SK-N-SH treated with all-trans-retinoic acid at 6 μM for 48 hours (cell line): Measurements from ENCODE around the gene LINGO1.

ENCODE experiments used
- ATAC-seq: fragments of 200-7000 bp; cut with Tn5 transposase; 3 replicates; pipeline ENCODE4 v1.9.1; 2020; ENCODE audit warnings: mild to moderate bottlenecking, moderate library complexity
- ARNTL ChIP-seq: fragments of 450-650 bp; formaldehyde crosslinking; IDR thresholded peaks from 2 replicates; pipeline ENCODE4 v1.5.0; 2020; ENCODE audit warnings: low read depth, mild to moderate bottlenecking, moderate library complexity, borderline replicate concordance
- BACH2 ChIP-seq: fragments of 250-450 bp; sonication (Bioruptor Pico); IDR thresholded peaks from 2 replicates; pipeline ENCODE4 v1.9.0; 2021; ENCODE audit warnings: mild to moderate bottlenecking, borderline replicate concordance
- ESRRG ChIP-seq: fragments of 250-450 bp; sonication (Bioruptor Pico); IDR thresholded peaks from 2 replicates; pipeline ENCODE4 v1.6.1; 2021; ENCODE audit warnings: mild to moderate bottlenecking
- ISL1 ChIP-seq: fragments of 250-450 bp; sonication (Bioruptor Pico); IDR thresholded peaks from 2 replicates; pipeline ENCODE4 v2.1.2; 2022; ENCODE audit warnings: mild to moderate bottlenecking, moderate library complexity
- OSR1 ChIP-seq: fragments of 250-450 bp; sonication (Bioruptor Pico); IDR thresholded peaks from 2 replicates; pipeline ENCODE4 v1.8.0; 2022; ENCODE audit warnings: moderate library complexity, mild to moderate bottlenecking, inconsistent platforms
- PPARA ChIP-seq: fragments of 250-450 bp; sonication (Bioruptor Pico); IDR thresholded peaks from 2 replicates; pipeline ENCODE4 v1.5.0; 2020; ENCODE audit warnings: mild to moderate bottlenecking, borderline replicate concordance
- RARB ChIP-seq: fragments of 250-450 bp; sonication (Bioruptor Pico); IDR thresholded peaks from 2 replicates; pipeline ENCODE4 v1.8.0; 2021; ENCODE audit warnings: mild to moderate bottlenecking, moderate library complexity
- SNAI2 ChIP-seq: fragments of 250-450 bp; sonication (Bioruptor Pico); IDR thresholded peaks from 2 replicates; pipeline ENCODE4 v1.5.0; 2020; ENCODE audit warnings: mild to moderate bottlenecking, moderate library complexity
- TCF4 ChIP-seq: fragments of 250-450 bp; sonication (Bioruptor Pico); IDR thresholded peaks from 2 replicates; pipeline ENCODE4 v1.8.0; 2021; ENCODE audit warnings: mild to moderate bottlenecking, moderate library complexity, borderline replicate concordance
- TOX ChIP-seq: fragments of 250-450 bp; sonication (Bioruptor Pico); IDR thresholded peaks from 2 replicates; pipeline ENCODE4 v1.8.0; 2021; ENCODE audit warnings: mild to moderate bottlenecking, moderate library complexity, borderline replicate concordance
- ZC3H10 ChIP-seq: fragments of 250-450 bp; sonication (Bioruptor Pico); IDR thresholded peaks from 2 replicates; pipeline ENCODE4 v1.5.1; 2021; ENCODE audit warnings: mild to moderate bottlenecking, moderate library complexity
- ZFP3 ChIP-seq: fragments of 250-450 bp; sonication (Bioruptor Pico); IDR thresholded peaks from 2 replicates; pipeline ENCODE4 v1.5.0; 2020; ENCODE audit warnings: mild to moderate bottlenecking, moderate library complexity
- ZFP30 ChIP-seq: fragments of 450-650 bp; formaldehyde crosslinking; IDR thresholded peaks from 2 replicates; pipeline ENCODE4 v1.5.0; 2022; ENCODE audit warnings: mild to moderate bottlenecking, moderate library complexity
- ZNF565 ChIP-seq: fragments of 450-650 bp; formaldehyde crosslinking; conservative IDR thresholded peaks from 2 replicates; pipeline ENCODE4 v1.5.0; 2020; ENCODE audit warnings: low read depth, mild to moderate bottlenecking, moderate library complexity
- ZNF70 ChIP-seq: fragments of 450-650 bp; formaldehyde crosslinking; IDR thresholded peaks from 2 replicates; pipeline ENCODE4 v1.5.0; 2020; ENCODE audit warnings: mild to moderate bottlenecking, moderate library complexity
- ZNF8 ChIP-seq: fragments of 450-650 bp; formaldehyde crosslinking; IDR thresholded peaks from 2 replicates; pipeline ENCODE4 v1.5.0; 2020; ENCODE audit warnings: mild to moderate bottlenecking, moderate library complexity
- TF ChIP-seq, protein P1 (sequence below): fragments of 250-450 bp; sonication (Bioruptor Pico); IDR thresholded peaks from 2 replicates; pipeline ENCODE4 v1.5.1; 2020; ENCODE audit warnings: low read depth, mild to moderate bottlenecking, moderate library complexity
- TF ChIP-seq, protein P2 (sequence below): fragments of 250-450 bp; sonication (Bioruptor Pico); IDR thresholded peaks from 2 replicates; pipeline ENCODE4 v1.8.0; 2020; ENCODE audit warnings: mild to moderate bottlenecking, moderate library complexity, borderline replicate concordance
- TF ChIP-seq, protein P3 (sequence below): fragments of 250-450 bp; sonication (Bioruptor Pico); IDR thresholded peaks from 2 replicates; pipeline ENCODE4 v1.5.0; 2020; ENCODE audit warnings: mild to moderate bottlenecking, moderate library complexity
- TF ChIP-seq, protein P4 (sequence below): fragments of 250-450 bp; sonication (Bioruptor Pico); IDR thresholded peaks from 2 replicates; pipeline ENCODE4 v1.5.1; 2021; ENCODE audit warnings: mild to moderate bottlenecking, moderate library complexity
- TF ChIP-seq, protein P5 (sequence below): fragments of 250-450 bp; sonication (Bioruptor Pico); IDR thresholded peaks from 2 replicates; pipeline ENCODE4 v1.8.0; 2021; ENCODE audit warnings: low read depth, mild to moderate bottlenecking, moderate library complexity, borderline replicate concordance

The LINGO1 gene

DNA sequence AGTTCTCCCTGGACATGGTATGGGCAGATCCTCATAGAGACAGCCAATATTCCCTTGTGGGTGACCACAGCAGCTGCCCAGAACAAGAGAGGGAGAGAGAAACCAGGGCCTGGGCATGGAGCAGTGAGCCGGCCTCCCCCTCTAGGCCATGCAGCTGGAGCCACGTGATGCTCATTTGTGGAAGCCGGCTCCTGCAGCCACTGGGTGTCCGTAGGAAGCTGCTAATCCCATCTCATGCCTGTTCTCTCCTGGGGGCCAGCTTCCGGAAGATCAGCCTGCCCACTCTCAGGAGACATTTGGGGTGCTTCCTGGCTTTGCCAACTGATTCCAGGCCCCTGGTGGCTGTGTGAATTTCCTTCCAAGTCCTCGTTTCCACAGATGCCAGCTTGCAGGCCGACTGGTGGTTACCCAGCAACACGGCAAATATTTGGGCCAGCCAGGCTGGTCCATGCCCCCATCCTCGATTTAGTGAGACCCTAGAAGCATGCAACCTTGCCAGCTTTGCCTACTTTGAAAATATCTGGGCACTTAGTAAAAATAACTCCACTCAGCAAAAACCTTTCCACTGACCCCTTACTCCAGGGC, 55.3 kb downstream of the LINGO1 start:
- TF ChIP-seq PPARA (no peak), ZC3H10 (CRISPR knock-in tag) (no peak), ZNF565 (no peak), ZNF70 (CRISPR knock-in tag) (no peak), ZFP3 (CRISPR knock-in tag) (no peak), TCF4 (CRISPR knock-in tag) (no peak), RARB (CRISPR knock-in tag) (no peak), TOX (CRISPR knock-in tag) (no peak), SNAI2 (no peak), BACH2 (CRISPR knock-in tag) (no peak)
- TF ChIP-seq, protein P1, sequence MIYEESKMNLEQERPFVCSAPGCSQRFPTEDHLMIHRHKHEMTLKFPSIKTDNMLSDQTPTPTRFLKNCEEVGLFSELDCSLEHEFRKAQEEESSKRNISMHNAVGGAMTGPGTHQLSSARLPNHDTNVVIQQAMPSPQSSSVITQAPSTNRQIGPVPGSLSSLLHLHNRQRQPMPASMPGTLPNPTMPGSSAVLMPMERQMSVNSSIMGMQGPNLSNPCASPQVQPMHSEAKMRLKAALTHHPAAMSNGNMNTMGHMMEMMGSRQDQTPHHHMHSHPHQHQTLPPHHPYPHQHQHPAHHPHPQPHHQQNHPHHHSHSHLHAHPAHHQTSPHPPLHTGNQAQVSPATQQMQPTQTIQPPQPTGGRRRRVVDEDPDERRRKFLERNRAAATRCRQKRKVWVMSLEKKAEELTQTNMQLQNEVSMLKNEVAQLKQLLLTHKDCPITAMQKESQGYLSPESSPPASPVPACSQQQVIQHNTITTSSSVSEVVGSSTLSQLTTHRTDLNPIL (CRISPR knock-in tag), result no peak
- TF ChIP-seq, protein P2, sequence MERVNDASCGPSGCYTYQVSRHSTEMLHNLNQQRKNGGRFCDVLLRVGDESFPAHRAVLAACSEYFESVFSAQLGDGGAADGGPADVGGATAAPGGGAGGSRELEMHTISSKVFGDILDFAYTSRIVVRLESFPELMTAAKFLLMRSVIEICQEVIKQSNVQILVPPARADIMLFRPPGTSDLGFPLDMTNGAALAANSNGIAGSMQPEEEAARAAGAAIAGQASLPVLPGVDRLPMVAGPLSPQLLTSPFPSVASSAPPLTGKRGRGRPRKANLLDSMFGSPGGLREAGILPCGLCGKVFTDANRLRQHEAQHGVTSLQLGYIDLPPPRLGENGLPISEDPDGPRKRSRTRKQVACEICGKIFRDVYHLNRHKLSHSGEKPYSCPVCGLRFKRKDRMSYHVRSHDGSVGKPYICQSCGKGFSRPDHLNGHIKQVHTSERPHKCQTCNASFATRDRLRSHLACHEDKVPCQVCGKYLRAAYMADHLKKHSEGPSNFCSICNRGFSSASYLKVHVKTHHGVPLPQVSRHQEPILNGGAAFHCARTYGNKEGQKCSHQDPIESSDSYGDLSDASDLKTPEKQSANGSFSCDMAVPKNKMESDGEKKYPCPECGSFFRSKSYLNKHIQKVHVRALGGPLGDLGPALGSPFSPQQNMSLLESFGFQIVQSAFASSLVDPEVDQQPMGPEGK, result no peak
- peak; percentile 41; the same call in 1 of the 3 replicates for ATAC-seq

DNA sequence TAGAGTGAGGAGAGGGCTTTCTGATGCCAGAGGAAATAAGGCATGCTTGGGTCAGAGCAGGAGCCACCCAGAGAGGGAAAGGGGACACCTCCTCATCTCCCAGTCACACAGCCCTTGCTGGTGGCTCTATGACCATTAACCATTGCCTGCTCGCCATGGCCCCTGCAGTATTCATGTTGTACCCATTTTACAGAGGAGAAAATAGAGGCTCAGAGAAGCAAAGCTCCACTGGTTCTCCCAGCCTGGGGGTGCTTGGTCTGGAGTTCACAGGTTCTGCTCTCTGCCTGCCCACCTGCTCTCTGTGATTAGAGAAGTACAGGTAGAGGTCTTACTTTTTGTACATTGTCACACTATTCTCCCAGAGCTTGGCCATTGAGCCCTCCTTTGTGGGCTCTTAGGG, 56.2 kb downstream of the LINGO1 start:
- no peak for ATAC-seq
- TF ChIP-seq, protein P2, result no peak
- TF ChIP-seq ESRRG (CRISPR knock-in tag) (no peak), ARNTL (CRISPR knock-in tag) (no peak), TOX (CRISPR knock-in tag) (no peak), ZC3H10 (CRISPR knock-in tag) (no peak), ZFP30 (CRISPR knock-in tag) (no peak), ISL1 (CRISPR knock-in tag) (no peak), BACH2 (CRISPR knock-in tag) (no peak), SNAI2 (no peak), OSR1 (CRISPR knock-in tag) (no peak), ZNF8 (no peak)
- TF ChIP-seq, protein P3, sequence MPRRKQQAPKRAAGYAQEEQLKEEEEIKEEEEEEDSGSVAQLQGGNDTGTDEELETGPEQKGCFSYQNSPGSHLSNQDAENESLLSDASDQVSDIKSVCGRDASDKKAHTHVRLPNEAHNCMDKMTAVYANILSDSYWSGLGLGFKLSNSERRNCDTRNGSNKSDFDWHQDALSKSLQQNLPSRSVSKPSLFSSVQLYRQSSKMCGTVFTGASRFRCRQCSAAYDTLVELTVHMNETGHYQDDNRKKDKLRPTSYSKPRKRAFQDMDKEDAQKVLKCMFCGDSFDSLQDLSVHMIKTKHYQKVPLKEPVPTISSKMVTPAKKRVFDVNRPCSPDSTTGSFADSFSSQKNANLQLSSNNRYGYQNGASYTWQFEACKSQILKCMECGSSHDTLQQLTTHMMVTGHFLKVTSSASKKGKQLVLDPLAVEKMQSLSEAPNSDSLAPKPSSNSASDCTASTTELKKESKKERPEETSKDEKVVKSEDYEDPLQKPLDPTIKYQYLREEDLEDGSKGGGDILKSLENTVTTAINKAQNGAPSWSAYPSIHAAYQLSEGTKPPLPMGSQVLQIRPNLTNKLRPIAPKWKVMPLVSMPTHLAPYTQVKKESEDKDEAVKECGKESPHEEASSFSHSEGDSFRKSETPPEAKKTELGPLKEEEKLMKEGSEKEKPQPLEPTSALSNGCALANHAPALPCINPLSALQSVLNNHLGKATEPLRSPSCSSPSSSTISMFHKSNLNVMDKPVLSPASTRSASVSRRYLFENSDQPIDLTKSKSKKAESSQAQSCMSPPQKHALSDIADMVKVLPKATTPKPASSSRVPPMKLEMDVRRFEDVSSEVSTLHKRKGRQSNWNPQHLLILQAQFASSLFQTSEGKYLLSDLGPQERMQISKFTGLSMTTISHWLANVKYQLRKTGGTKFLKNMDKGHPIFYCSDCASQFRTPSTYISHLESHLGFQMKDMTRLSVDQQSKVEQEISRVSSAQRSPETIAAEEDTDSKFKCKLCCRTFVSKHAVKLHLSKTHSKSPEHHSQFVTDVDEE (CRISPR knock-in tag), result no peak
- TF ChIP-seq, protein P4, sequence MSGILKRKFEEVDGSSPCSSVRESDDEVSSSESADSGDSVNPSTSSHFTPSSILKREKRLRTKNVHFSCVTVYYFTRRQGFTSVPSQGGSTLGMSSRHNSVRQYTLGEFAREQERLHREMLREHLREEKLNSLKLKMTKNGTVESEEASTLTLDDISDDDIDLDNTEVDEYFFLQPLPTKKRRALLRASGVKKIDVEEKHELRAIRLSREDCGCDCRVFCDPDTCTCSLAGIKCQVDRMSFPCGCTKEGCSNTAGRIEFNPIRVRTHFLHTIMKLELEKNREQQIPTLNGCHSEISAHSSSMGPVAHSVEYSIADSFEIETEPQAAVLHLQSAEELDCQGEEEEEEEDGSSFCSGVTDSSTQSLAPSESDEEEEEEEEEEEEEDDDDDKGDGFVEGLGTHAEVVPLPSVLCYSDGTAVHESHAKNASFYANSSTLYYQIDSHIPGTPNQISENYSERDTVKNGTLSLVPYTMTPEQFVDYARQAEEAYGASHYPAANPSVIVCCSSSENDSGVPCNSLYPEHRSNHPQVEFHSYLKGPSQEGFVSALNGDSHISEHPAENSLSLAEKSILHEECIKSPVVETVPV (CRISPR knock-in tag), result no peak
- TF ChIP-seq, protein P5, sequence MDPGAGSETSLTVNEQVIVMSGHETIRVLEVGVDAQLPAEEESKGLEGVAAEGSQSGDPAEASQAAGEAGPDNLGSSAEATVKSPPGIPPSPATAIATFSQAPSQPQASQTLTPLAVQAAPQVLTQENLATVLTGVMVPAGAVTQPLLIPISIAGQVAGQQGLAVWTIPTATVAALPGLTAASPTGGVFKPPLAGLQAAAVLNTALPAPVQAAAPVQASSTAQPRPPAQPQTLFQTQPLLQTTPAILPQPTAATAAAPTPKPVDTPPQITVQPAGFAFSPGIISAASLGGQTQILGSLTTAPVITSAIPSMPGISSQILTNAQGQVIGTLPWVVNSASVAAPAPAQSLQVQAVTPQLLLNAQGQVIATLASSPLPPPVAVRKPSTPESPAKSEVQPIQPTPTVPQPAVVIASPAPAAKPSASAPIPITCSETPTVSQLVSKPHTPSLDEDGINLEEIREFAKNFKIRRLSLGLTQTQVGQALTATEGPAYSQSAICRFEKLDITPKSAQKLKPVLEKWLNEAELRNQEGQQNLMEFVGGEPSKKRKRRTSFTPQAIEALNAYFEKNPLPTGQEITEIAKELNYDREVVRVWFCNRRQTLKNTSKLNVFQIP (CRISPR knock-in tag), result no peak
- TF ChIP-seq, protein P1 (CRISPR knock-in tag), result no peak
